Measurements from ENCODE around the gene TRIM49.
"Not testable (repeated sequence)": the region's sequence is repeated elsewhere in the genome, so short reads cannot be mapped to it uniquely, and the experiment has no call there.

The TRIM49 gene
- total RNA-seq = 0 reads per million in 2 experiments

- not testable (repeated sequence) for DNase-seq (ENCODE audit: low read depth)
These were observed at the start of gene TRIM49 for GRCh38 chr11:89808475-89808874. Gene TRIM49 (minus strand): TSS chr11:89808575. CDS start chr11:89804469, 4,106 bp downstream.

GRCh38 chr11:89826694-89827093, 18.3 kb upstream of the TRIM49 start:
- DNase-seq (ENCODE audit: low read depth) = not testable (repeated sequence)

- DNase-seq (ENCODE audit: low read depth) = not testable (repeated sequence)
These were observed 11.6 kb upstream of the TRIM49 start for GRCh38 chr11:89820008-89820407.

GRCh38 chr11:89813535-89813934, 5.2 kb upstream of the TRIM49 start:
- DNase-seq (ENCODE audit: low read depth) = not testable (repeated sequence)

- DNase-seq (ENCODE audit: low read depth) = not testable (repeated sequence)
These were observed 20.8 kb downstream of the TRIM49 start for GRCh38 chr11:89787506-89788063.

- DNase-seq (ENCODE audit: low read depth) = not testable (repeated sequence)
These were observed 22.6 kb downstream of the TRIM49 start for GRCh38 chr11:89785726-89786125.

- not testable (repeated sequence) for DNase-seq (ENCODE audit: low read depth)
These were observed 57.6 kb downstream of the TRIM49 start for GRCh38 chr11:89750822-89751221.
